NCI-H2029 (cell line): Measurements from ENCODE around the gene GBP2.
A peak's percentile ranks its signal among the peaks of the same experiment; 100 is the strongest.
"Not testable (repeated sequence)": the region's sequence is repeated elsewhere in the genome, so short reads cannot be mapped to it uniquely, and the experiment has no call there.

Experiments
- DNase-seq: peaks from one replicate; lab custom pipeline; 2025; lab: John Stamatoyannopoulos, UW

GBP2 gene

GRCh38 chr1:89126602-89127565 is 970 bp upstream of the GBP2 start:
- not testable (repeated sequence) for DNase-seq

- no peak for DNase-seq
These were observed 538 bp downstream of the GBP2 start for GRCh38 chr1:89125240-89125912.

DNA sequence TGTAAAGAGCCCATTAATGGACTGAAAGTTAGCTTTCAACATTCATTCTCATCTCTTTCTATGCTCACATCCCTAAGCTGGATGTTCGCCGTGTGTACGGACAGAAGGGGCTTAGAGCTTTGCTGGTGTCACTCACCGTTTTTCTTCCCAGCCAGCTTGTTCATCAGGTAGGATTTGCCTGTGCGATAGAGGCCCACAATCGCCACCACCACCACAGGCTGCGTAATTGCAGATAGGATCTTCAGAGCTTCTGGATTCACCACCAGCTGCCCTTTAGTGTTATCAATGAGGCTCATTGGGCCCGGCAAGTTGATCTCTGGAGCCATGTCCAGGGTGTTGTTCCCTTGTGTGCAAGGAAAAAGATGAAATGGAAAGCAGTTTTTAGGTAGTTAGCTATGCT is 4.3 kb downstream of the GBP2 start:
- DNase-seq: no peak

- DNase-seq: no peak
These were observed 11.3 kb downstream of the GBP2 start for GRCh38 chr1:89114662-89115061.

GRCh38 chr1:89112871-89113613 is 12.9 kb downstream of the GBP2 start:
- no peak for DNase-seq

DNA sequence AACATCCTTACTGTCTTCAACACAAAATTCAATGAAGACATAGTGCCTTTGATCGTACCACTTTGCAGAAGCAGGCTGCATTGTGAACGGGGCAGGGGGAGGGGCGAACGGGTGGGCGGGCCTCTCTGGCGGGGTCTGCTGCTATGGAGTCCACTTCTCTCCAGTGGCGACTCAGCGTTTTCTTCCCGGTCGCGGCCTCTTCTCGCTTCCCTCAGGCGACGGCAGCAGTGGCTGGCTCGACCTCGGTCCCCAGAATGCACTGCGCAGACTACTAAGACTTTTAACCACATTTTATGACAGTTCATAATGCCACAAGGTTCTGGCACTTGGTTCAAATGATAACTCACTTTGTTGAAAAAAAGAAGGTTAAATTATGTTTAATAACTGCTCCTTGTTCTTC is 21.2 kb downstream of the GBP2 start:
- DNase-seq: no peak

DNA sequence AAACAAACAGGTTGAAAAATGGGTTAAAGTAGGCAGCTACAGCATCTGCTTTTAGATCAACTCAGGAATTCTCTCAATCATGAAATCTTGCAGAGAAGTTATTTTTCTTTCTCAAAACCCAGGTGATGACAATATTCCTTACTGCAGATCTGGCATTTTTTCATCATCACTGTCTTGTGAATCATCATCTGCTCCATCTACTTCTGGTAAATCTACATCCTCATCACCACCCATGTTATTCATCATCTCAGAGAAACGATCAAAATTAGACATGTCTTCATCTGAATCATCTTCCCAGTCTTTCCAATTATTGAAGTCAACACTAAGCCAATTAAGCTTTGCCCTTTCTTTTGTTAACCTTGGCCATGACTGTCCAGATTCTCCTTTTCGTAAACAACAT is 21.8 kb downstream of the GBP2 start:
- no peak for DNase-seq

- no peak for DNase-seq
These were observed 23.9 kb downstream of the GBP2 start for GRCh38 chr1:89102021-89102420.

GRCh38 chr1:89100412-89100811 is 25.5 kb downstream of the GBP2 start:
- no peak for DNase-seq

DNA sequence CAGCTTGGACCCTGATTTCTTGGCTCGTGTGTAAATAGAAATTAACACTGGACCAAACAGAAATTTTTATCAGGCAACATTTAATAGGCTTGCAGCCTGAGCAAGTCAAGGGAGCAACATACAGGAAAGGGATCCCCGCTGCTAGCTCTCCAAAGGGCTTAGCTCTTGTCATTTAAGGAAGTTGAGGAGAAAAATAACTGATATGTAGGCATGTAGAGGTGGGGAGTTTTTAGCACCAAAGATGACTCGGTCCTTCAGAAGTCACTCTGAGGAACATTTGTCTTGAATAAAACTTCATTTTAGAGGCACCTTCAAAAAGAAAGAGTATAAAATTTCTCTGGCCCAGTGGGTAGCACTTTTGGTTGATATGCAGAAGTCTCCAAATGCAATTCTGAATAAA is 27.1 kb downstream of the GBP2 start:
- DNase-seq: no peak

DNA sequence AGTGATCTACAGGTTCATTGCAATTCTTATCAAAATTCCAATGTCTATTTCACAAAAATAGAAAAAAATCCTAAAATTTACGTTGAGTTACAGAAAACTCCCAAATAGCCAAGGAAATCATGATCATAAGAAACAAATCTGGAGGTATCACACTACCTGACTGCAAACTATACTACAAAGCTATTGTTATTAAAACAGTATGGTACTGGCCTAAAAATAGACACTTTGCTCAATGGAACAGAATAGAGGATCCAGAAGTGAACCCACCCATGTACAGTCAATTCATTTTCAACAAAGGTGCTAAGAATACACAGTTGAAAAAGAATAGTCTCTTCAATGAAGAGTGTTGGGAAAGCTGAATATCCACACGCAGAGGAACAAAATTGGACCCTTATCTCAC is 30.2 kb downstream of the GBP2 start:
- DNase-seq: no peak

GRCh38 chr1:89089962-89090361 is 36.0 kb downstream of the GBP2 start:
- DNase-seq: no peak

DNA sequence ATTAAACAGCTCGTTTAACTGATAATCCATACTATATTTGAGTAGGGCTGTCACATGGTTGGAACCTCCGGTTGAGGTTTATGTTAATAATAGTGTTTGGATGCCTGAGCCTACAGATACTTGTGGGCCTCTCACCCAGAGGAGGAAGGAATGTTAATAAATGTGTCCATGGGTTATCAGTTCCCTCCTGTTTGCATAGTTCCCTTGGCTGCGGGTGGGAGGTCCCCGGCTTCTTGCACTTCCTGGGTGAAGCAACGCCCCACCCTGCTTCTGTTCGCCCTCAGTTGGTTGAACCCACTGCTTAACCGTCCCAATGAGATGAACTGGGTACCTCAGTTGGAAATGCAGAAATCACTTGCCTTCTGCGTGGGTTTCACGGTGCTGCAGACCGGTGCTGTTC is 37.3 kb downstream of the GBP2 start:
- no peak for DNase-seq

DNA sequence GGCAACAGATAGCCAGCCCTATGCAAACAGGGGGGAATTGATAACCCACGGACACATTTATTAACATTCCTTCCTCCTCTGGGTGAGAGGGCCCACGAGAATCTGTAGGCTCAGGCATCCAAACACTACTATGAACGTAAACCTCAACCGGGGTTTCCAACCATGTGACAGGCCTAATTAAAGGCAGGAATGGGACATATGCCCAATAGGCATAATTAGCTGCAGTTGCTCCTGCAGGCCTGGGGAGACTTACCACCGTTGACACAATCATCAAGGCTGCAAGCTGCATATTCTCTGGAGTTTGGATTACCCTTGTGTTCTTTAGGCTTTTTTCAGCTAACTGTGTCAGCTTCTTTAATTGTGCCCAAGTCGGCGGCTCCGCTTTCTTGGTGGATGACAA is 38.7 kb downstream of the GBP2 start:
- no peak for DNase-seq

GRCh38 chr1:89085781-89086180 is 40.1 kb downstream of the GBP2 start:
- DNase-seq: peak; percentile 57

DNA sequence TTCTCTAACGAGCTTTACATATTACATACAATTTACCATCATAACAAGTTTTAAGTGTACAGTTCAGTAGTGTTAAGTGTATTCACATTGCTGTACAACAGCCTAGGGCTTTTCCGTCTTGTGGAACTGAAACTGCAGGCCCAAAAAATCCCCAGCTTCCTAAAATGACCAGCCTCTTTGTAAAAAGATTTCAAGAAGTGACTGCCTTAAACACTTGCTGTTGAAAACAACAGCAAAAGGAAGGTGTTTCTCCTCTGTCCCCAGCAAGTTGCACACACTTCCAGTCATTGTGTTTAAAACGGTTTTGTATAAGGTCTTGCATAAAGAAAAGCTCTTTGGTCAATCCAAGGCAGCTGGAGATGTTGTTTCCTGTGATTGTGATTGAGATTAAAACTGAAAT is 44.9 kb downstream of the GBP2 start:
- no peak for DNase-seq

DNA sequence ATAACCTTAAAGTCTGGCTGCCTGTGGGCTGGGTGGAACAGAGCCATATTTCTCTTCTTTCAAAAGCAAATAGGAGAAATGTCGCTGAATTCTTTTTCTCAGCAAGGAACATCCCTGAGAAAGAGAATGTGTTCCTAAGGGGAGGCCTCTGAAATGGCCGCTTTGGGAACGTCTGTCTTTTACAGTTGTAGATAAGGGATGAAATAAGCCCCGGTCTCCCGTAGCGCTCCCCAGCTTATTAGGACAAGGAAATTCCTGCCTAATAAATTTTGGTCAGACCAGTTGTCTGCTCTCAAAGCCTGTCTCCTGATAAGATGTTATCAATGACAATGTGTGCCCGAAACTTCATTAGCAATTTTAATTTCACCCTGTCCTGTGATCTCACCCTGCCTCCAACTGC is 45.8 kb downstream of the GBP2 start:
- not testable (repeated sequence) for DNase-seq

- not testable (repeated sequence) for DNase-seq
These were observed 53.3 kb downstream of the GBP2 start for GRCh38 chr1:89072466-89073065.

DNA sequence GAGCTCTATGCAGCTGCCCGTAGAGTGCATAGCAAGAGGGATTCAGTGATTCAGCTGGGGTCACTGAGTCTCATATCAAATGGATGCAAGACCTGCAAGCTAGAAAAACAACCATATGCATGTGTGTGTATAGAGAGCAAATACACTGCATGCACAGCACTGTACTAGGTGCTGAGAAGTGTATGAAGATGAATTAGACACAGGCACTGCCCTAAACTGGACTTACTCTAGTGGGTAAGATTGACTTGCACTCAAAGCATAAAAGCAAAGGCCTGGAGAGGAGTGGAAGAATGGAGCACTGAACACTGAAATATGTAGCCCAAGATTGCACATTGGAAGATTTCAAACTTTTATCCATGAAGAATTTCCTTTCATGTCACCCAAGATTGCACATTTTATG is 55.4 kb downstream of the GBP2 start:
- DNase-seq: no peak

DNA sequence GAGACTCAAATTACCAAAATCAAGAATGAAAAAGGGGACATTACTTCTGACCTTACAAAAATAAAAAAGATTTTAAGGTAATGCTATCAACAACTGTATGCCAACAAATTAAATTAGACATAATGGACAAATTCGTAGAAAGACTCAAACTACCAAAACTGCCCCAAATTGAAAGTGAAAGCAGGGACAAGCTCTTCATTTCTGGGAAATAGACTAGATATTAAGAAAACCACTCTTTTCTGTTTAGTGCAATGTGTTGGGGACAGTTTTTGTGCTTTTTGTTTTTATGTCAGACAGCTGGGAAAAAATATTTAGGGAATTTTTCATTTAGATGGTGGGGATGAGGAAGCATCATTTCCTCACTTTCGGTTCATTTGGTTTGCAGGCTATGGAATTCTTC is 56.0 kb downstream of the GBP2 start:
- no peak for DNase-seq

GRCh38 chr1:89068291-89068690 is 57.6 kb downstream of the GBP2 start:
- DNase-seq: no peak
